Measurements from ENCODE around the gene ISM2. TPM values are rescaled to one million over a fixed set of nuclear protein-coding genes. Genes with fewer than 3 reads are reported as not detected.

Gene ISM2
- total RNA-seq, 1 experiment from 2014 or later, result 2.6 TPM

- TF ChIP-seq REST (IDR thresholded peaks at IDR 0.05; ENCODE audit: insufficient read depth in 1 of 2, low read depth in 2 of 2, low read length in 1 of 2), result no peak
- TF ChIP-seq SIN3A (IDR thresholded peaks at IDR 0.05; ENCODE audit: borderline replicate concordance, insufficient read depth, low read depth, low read length), result no peak
- no peak for TF ChIP-seq CTCF (IDR thresholded peaks at IDR 0.05)
- TF ChIP-seq POLR2AphosphoS5 (IDR thresholded peaks at IDR 0.05; ENCODE audit: low read depth, low read length), result no peak
- TF ChIP-seq TCF7L2 (IDR thresholded peaks at IDR 0.05; ENCODE audit: low read depth, low read length), result no peak
- ChIA-PET CTCF (no interaction called here), POLR2A (no interaction called here)
- no peaks in the 10 kb centered on the region for H3K4me1 ChIP-seq (ENCODE audit: control insufficient read depth, insufficient read depth, low read length)
- ATAC-seq (no peak), DNase-seq (ENCODE audit: low read depth, low spot score) (no peak)
- no peak overlapping the region for H3K27ac ChIP-seq (ENCODE audit: low read length)
- no peak overlapping the region for H3K4me3 ChIP-seq (ENCODE audit: low read depth in 2 of 2, low read length in 2 of 2)
- BruUV-seq (replicated peaks), result no TSS peak
- in situ Hi-C loops (cut with HindIII; ENCODE audit: low pct_unique_long_range_greater_than_20kb, low sequenced_read_pairs) (no loop called here), intact Hi-C loops (cut with micrococcal nuclease; ENCODE audit: unreplicated experiment) (no loop called here)
- H3K27me3 ChIP-seq (ENCODE audit: control insufficient read depth, insufficient read depth, low read length), result no peaks in the 10 kb centered on the region; the same call in 1 of the 2 replicates
- no peaks in the 10 kb centered on the region for H3K9me3 ChIP-seq (ENCODE audit: control insufficient read depth, insufficient read depth, low read depth, low read length)
- H3K36me3 ChIP-seq (ENCODE audit: control insufficient read depth, insufficient read depth, low read length), result no peaks in the 10 kb centered on the region
These were observed 3.3 kb downstream of the ISM2 start for GRCh38 chr14:77495334-77495733.

- intact Hi-C loops (cut with micrococcal nuclease; ENCODE audit: unreplicated experiment) (no loop called here), in situ Hi-C loops (cut with HindIII; ENCODE audit: low pct_unique_long_range_greater_than_20kb, low sequenced_read_pairs) (no loop called here)
- ChIA-PET CTCF (no interaction called here), POLR2A (no interaction called here)
- Histone ChIP-seq H3K27me3 (ENCODE audit: control insufficient read depth, insufficient read depth, low read length) (no peaks in the 10 kb centered on the region), H3K4me1 (ENCODE audit: control insufficient read depth, insufficient read depth, low read length) (no peaks in the 10 kb centered on the region), H3K36me3 (ENCODE audit: control insufficient read depth, insufficient read depth, low read length) (no peaks in the 10 kb centered on the region), H3K9me3 (ENCODE audit: control insufficient read depth, insufficient read depth, low read depth, low read length) (no peaks in the 10 kb centered on the region), H3K27ac (ENCODE audit: low read length) (no peak overlapping the region), H3K4me3 (ENCODE audit: low read depth in 2 of 2, low read length in 2 of 2) (no peak overlapping the region)
- no peak for ATAC-seq
- no peak for DNase-seq (ENCODE audit: low read depth, low spot score)
- no peak for TF ChIP-seq CTCF (IDR thresholded peaks at IDR 0.05)
- no peak for TF ChIP-seq SIN3A (IDR thresholded peaks at IDR 0.05; ENCODE audit: borderline replicate concordance, insufficient read depth, low read depth, low read length)
- no peak for TF ChIP-seq TCF7L2 (IDR thresholded peaks at IDR 0.05; ENCODE audit: low read depth, low read length)
- TF ChIP-seq POLR2AphosphoS5 (IDR thresholded peaks at IDR 0.05; ENCODE audit: low read depth, low read length), result no peak
- TF ChIP-seq REST (IDR thresholded peaks at IDR 0.05; ENCODE audit: insufficient read depth in 1 of 2, low read depth in 2 of 2, low read length in 1 of 2), result no peak
- BruUV-seq (replicated peaks), result no TSS peak
These were observed 7.6 kb downstream of the ISM2 start for GRCh38 chr14:77491056-77491455.
